IMR-90 (cell line): Measurements from ENCODE around the gene TBC1D16. TPM values are rescaled to one million over a fixed set of nuclear protein-coding genes. Genes with fewer than 3 reads are reported as not detected.

Experiments used
- ATAC-seq: fragments of 200-7000 bp; cut with Tn5 transposase; 2 replicates; pipeline ENCODE4 v1.9.1; 2020; ENCODE audit warnings: low read depth, mild to moderate bottlenecking, moderate library complexity
- BruUV-seq: library from RNA; stranded (reverse); fragments of 400-500 nt; replicated peaks from 2 replicates; lab custom pipeline; 2021; lab: Mats Ljungman, UMichigan
- CTCF ChIA-PET: fragments of 300-600 bp; formaldehyde crosslinking; extraction: SDS; loops from one replicate; lab custom pipeline; 2021; ENCODE audit warnings: antibody characterized with exemption; lab: Yijun Ruan, JAX
- POLR2A ChIA-PET: fragments of 300-600 bp; sonication (Branson Sonifier 250); formaldehyde crosslinking; loops from one replicate; lab custom pipeline; 2022; ENCODE audit warnings: antibody characterized with exemption; ENCODE audit not compliant: unreplicated experiment; lab: Charles Lee
- DNase-seq: peaks from one replicate; pipeline ENCODE4 v3.0.0; 2013
- H2AFZ ChIP-seq: replicated peaks from 2 replicates; pipeline ENCODE3; 2013; ENCODE audit warnings: low read length, mild to moderate bottlenecking; ENCODE audit not compliant: poor library complexity
- H2AK5ac ChIP-seq: 2 replicates; pipeline ENCODE4 v1.6.1; 2013; ENCODE audit warnings: low read depth, low read length, inconsistent platforms
- H2AK9ac ChIP-seq: replicated peaks from 2 replicates; pipeline ENCODE3; 2013; ENCODE audit warnings: mild to moderate bottlenecking, low read depth, low read length, moderate library complexity; ENCODE audit not compliant: poor library complexity
- H2BK120ac ChIP-seq: 2 replicates; pipeline ENCODE4 v1.6.1; 2013; ENCODE audit warnings: low read depth, low read length, inconsistent platforms
- H2BK15ac ChIP-seq: 3 replicates; pipeline ENCODE4 v1.6.1; 2013; ENCODE audit warnings: low read depth, low read length, inconsistent platforms
- H2BK20ac ChIP-seq: 2 replicates; pipeline ENCODE4 v1.6.1; 2013; ENCODE audit warnings: low read depth, mild to moderate bottlenecking, inconsistent platforms, low read length, moderate library complexity
- H2BK5ac ChIP-seq: 2 replicates; pipeline ENCODE4 v1.6.1; 2013; ENCODE audit warnings: mild to moderate bottlenecking, low read depth, low read length, inconsistent platforms; ENCODE audit not compliant: poor library complexity, severe bottlenecking
- H3K14ac ChIP-seq: replicated peaks from 2 replicates; pipeline ENCODE4 v1.6.1; 2013; ENCODE audit warnings: low read depth, low read length, inconsistent platforms
- H3K18ac ChIP-seq: 2 replicates; pipeline ENCODE4 v1.6.1; 2013; ENCODE audit warnings: low read depth, low read length, control low read depth
- H3K23ac ChIP-seq: 2 replicates; pipeline ENCODE4 v1.6.1; 2013; ENCODE audit warnings: low read depth, low read length, inconsistent platforms
- H3K27ac ChIP-seq: 2 replicates; pipeline ENCODE4 v1.5.1; 2013; ENCODE audit warnings: mild to moderate bottlenecking, control low read depth, low read length; ENCODE audit not compliant: insufficient read depth
- H3K27me3 ChIP-seq: 2 replicates; pipeline ENCODE4 v1.6.1; 2013; ENCODE audit warnings: low read length; ENCODE audit not compliant: control insufficient read depth, insufficient read depth
- H3K36me3 ChIP-seq: 2 replicates; pipeline ENCODE4 v1.6.1; 2013; ENCODE audit warnings: low read length, mixed read lengths; ENCODE audit not compliant: control insufficient read depth, insufficient read depth
- H3K4ac ChIP-seq: 2 replicates; pipeline ENCODE4 v1.6.1; 2013; ENCODE audit warnings: low read depth, low read length, inconsistent platforms
- H3K4me1 ChIP-seq: 2 replicates; pipeline ENCODE4 v1.6.1; 2013; ENCODE audit warnings: low read length, mixed read lengths; ENCODE audit not compliant: control insufficient read depth, insufficient read depth
- H3K4me2 ChIP-seq: 2 replicates; pipeline ENCODE4 v1.6.1; 2013; ENCODE audit warnings: low read depth, mild to moderate bottlenecking, control low read depth, low read length, moderate library complexity
- H3K4me3 ChIP-seq: 2 replicates; pipeline ENCODE4 v1.5.1; 2013; ENCODE audit warnings: low read depth, mild to moderate bottlenecking, control low read depth, low read length, moderate library complexity; ENCODE audit not compliant: insufficient read depth
- H3K56ac ChIP-seq: 2 replicates; pipeline ENCODE4 v1.6.1; 2013; ENCODE audit warnings: low read length, inconsistent platforms; ENCODE audit not compliant: insufficient read depth; ENCODE audit errors: extremely low read depth
- H3K79me1 ChIP-seq, 2 experiments: 2 replicates each; pipeline ENCODE4 v1.6.1; 2013; ENCODE audit warnings: low read length in 2 of 2, inconsistent platforms in 1 of 2, low read depth in 1 of 2
- H3K9ac ChIP-seq: 2 replicates; pipeline ENCODE4 v1.6.1; 2013; ENCODE audit warnings: low read depth, low read length, control low read depth
- H3K9me1 ChIP-seq: 2 replicates; pipeline ENCODE4 v1.6.1; 2013; ENCODE audit warnings: low read length, inconsistent platforms; ENCODE audit not compliant: insufficient read depth
- H3K9me3 ChIP-seq: 2 replicates; pipeline ENCODE4 v1.6.1; 2013; ENCODE audit warnings: low read length; ENCODE audit not compliant: control insufficient read depth, insufficient read depth
- H4K20me1 ChIP-seq: 2 replicates; pipeline ENCODE4 v1.6.1; 2013; ENCODE audit warnings: low read length, inconsistent platforms; ENCODE audit not compliant: insufficient read depth
- H4K5ac ChIP-seq: 2 replicates; pipeline ENCODE4 v1.6.1; 2013; ENCODE audit warnings: mild to moderate bottlenecking, low read depth, low read length, control low read depth
- H4K8ac ChIP-seq, 2 experiments: 2 replicates each; pipeline ENCODE4 v1.6.1; 2013; ENCODE audit warnings: low read depth in 2 of 2, low read length in 2 of 2, control low read depth in 1 of 2, inconsistent platforms in 1 of 2
- H4K91ac ChIP-seq: 2 replicates; pipeline ENCODE4 v1.6.1; 2013; ENCODE audit warnings: low read depth, low read length, inconsistent platforms; ENCODE audit not compliant: insufficient read depth
- NFE2L2 ChIP-seq: fragments of 150-350 bp; IDR thresholded peaks from 2 replicates; pipeline ENCODE4 v1.6.1; 2016; ENCODE audit warnings: low read depth, mild to moderate bottlenecking, low read length
- POLR2A ChIP-seq: IDR thresholded peaks from 2 replicates; pipeline ENCODE4 v1.6.1; 2012; ENCODE audit warnings: mild to moderate bottlenecking, low read depth, low read length
- WGBS, 2 experiments: methylation state at CpG; one replicate each; pipeline versions ENCODE4 v1.1.5 to v1.1.7; 2013; ENCODE audit warnings: missing lambda C conversion rate in 2 of 2; ENCODE audit not compliant: insufficient read length in 1 of 2; ENCODE audit errors: extremely low coverage in 2 of 2; 5-methylcytosine and 5-hydroxymethylcytosine counted together
- dilution Hi-C: fragments of 300-500 bp; cut with HindIII; formaldehyde crosslinking; loops from one replicate; pipeline ENCODE4 v1.14.3; 2018; ENCODE audit warnings: low sequenced_read_pairs; ENCODE audit not compliant: unreplicated experiment
- in situ Hi-C: fragments of 300-500 bp; cut with MboI; formaldehyde crosslinking; loops from 3 replicates; pipeline ENCODE4 v1.14.3; 2019; ENCODE audit warnings: low sequenced_read_pairs, inconsistent platforms, mixed read lengths
- intact Hi-C: fragments of 100-400 bp; cut with micrococcal nuclease; formaldehyde crosslinking; loops from 2 replicates; pipeline ENCODE4 v1.10.0; 2022
- polyA plus RNA-seq, 3 experiments: library from polyadenylated mRNA; depleted of rRNA; stranded (reverse); fragments of >200 nt; gene quantifications; 2 replicates each; pipeline ENCODE4 v1.2.3, GENCODE V29; 2012; ENCODE audit warnings: low replicate concordance in 1 of 3
- total RNA-seq: library from RNA; depleted of rRNA; stranded (reverse); fragments of >200 nt; gene quantifications from 2 replicates; pipeline ENCODE4 v1.2.3, GENCODE V29; 2012

The TBC1D16 gene
- total and polyA plus RNA-seq, 2 of the 4 experiments (the other 2 are of a cell fraction) = 10.1 to 16.7 TPM

DNA sequence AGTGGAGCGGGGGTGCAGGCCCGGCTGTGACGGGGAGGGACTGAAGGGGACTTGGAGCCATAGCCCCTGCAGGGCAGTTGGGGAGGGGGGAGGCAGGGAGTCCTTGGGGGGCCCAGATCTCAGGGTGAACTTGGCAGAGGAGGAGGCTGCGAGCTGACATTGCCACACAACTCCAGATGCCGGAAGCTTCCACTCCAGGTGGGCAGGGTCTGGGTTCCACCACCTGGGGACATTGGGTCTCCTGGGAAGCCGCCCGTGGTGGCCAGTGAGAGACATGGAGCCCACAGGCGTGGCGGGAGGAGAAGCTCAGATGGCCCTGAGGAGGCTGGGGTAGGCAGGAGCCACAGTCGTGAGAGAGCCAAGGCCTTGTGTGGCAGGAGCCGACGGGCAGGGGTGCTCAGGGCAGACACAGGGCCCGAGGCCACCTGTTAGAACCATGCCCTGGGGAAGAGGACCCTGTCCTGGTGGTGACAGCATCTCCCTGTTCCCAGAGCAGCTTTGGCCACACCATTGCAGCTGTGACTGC is 47.5 kb upstream of the TBC1D16 start:
- no peak overlapping the region for H3K14ac ChIP-seq
- H3K4me2 ChIP-seq = no peak overlapping the region
- H3K9me3 ChIP-seq = no peaks in the 10 kb centered on the region
- H3K27me3 ChIP-seq = peaks cover 6% of the 10 kb centered on the region; the same call in 1 of the 2 replicates
- DNase-seq (no peak), ATAC-seq (no peak)
- dilution Hi-C loops = no loop called here
- no peaks in the 10 kb centered on the region for H4K20me1 ChIP-seq
- no peaks in the 10 kb centered on the region for H3K9me1 ChIP-seq
- H3K36me3 ChIP-seq = no peaks in the 10 kb centered on the region
- H3K27ac ChIP-seq = no peak overlapping the region
- no peak overlapping the region for H4K5ac ChIP-seq
- no peak overlapping the region for H2BK5ac ChIP-seq
- H3K4me3 ChIP-seq = no peak overlapping the region
- peak overlapping the region; percentile 88 for H2AFZ ChIP-seq
- no TSS peak for BruUV-seq
- in situ Hi-C loops = no loop called here
- H3K56ac ChIP-seq = no peak overlapping the region
- CTCF ChIA-PET = interaction anchor here (0.6 to 2.7 kb wide), 4 partner anchors 9 to 46 kb away, joined by 3 to 14 read pairs (median 6); partner anchors contain the start of gene GAA
- H2AK5ac ChIP-seq = no peak overlapping the region
- WGBS, 2 experiments = 97% methylated on average over 6 of the region's 13 CpGs; no CpG with 5 or more reads in 1 of the 2 experiments
- no peak overlapping the region for H2BK120ac ChIP-seq
- no peak overlapping the region for H3K4ac ChIP-seq
- no peak overlapping the region for H3K18ac ChIP-seq
- no peak overlapping the region for H2AK9ac ChIP-seq
- intact Hi-C loops = loop anchor here (5.0 to 10.0 kb wide), 2 partner anchors 76 to 172 kb away; no protein-coding TSS in a partner anchor
- no peak overlapping the region for H4K8ac ChIP-seq
- POLR2A ChIA-PET = no interaction called here
- H3K9ac ChIP-seq = no peak overlapping the region
- no peak overlapping the region for H3K23ac ChIP-seq
- H2BK20ac ChIP-seq = no peak overlapping the region
- no peaks in the 10 kb centered on the region for H3K79me1 ChIP-seq
- no peak overlapping the region for H4K91ac ChIP-seq
- no peaks in the 10 kb centered on the region for H3K4me1 ChIP-seq
- H2BK15ac ChIP-seq = no peak overlapping the region
- no peak for TF ChIP-seq NFE2L2
- TF ChIP-seq POLR2A = no peak
